Measurements from ENCODE around the gene DDAH1. TPM values are rescaled to one million over a fixed set of nuclear protein-coding genes. Genes with fewer than 3 reads are reported as not detected.

Gene DDAH1
- polyA plus RNA-seq, 1 donor from 2014 or later, result 42.7 TPM

DNA sequence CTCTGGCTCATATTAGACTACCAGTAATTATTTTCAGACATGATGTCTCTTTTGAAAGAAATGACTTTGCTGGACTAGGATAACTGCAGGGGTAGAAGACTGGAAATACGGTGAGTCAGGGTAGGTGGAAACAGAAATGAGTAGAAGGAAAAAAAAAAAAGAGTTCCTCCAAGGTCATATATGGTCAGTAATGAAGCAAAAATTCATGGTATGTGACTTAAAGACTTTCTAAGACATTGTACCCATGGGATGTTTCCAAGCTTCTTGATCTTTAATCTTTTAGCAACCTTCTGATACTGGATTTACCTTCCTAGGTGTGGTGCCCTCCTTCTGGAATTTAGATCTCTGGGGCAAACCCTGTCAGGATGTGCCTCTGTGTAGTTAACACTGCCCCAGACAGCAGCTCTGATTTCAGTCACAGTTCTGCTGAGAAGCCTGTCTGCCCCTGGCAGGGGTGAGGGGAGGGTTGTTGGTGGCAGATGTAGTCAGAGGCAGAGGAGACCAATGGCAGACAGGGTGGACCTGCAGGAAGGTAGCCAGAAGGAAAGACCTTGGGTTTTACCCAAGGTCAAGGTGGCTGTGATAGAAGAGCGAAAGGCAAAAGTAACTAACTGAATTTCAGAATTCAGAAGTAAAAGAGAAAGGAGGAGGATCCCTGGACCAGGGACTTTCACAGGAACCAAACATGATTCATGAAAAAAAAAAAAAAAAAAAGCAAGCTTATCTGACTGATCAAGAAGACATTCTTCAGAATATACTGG lies 144.4 kb downstream of the DDAH1 start:
- Histone ChIP-seq H3K9me2 (ENCODE audit: insufficient read depth, low read length) (no peaks in the 10 kb centered on the region), H2AFZ (ENCODE audit: low read depth, low read length) (no peak overlapping the region), H3K9ac (ENCODE audit: low read length) (no peak overlapping the region), H3K9me3 (ENCODE audit: low read length) (no peaks in the 10 kb centered on the region), H3K4me3 (ENCODE audit: low read length) (no peak overlapping the region), H3K79me2 (replicated peaks; ENCODE audit: insufficient read depth, low read length) (no peaks in the 10 kb centered on the region), H3K36me3 (ENCODE audit: insufficient read depth, low read length) (peaks cover 3% of the 10 kb centered on the region), H3K4me2 (ENCODE audit: low read length) (no peak overlapping the region), H4K20me1 (ENCODE audit: insufficient read depth) (no peaks in the 10 kb centered on the region), H3F3A (ENCODE audit: insufficient read depth, low read length, poor library complexity, severe bottlenecking) (no peaks in the 10 kb centered on the region), H3K27ac (ENCODE audit: low read length) (no peak overlapping the region), H3K27me3 (ENCODE audit: insufficient read depth, low read depth, low read length) (no peaks in the 10 kb centered on the region)
- TF ChIP-seq, protein P1, sequence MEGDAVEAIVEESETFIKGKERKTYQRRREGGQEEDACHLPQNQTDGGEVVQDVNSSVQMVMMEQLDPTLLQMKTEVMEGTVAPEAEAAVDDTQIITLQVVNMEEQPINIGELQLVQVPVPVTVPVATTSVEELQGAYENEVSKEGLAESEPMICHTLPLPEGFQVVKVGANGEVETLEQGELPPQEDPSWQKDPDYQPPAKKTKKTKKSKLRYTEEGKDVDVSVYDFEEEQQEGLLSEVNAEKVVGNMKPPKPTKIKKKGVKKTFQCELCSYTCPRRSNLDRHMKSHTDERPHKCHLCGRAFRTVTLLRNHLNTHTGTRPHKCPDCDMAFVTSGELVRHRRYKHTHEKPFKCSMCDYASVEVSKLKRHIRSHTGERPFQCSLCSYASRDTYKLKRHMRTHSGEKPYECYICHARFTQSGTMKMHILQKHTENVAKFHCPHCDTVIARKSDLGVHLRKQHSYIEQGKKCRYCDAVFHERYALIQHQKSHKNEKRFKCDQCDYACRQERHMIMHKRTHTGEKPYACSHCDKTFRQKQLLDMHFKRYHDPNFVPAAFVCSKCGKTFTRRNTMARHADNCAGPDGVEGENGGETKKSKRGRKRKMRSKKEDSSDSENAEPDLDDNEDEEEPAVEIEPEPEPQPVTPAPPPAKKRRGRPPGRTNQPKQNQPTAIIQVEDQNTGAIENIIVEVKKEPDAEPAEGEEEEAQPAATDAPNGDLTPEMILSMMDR (IDR thresholded peaks at IDR 0.05; ENCODE audit: poor library complexity, severe bottlenecking), result no peak
- TF ChIP-seq EZH2 (IDR thresholded peaks at IDR 0.05; ENCODE audit: borderline replicate concordance, insufficient read depth, low read length, poor library complexity, severe bottlenecking) (no peak), EP300 (conservative IDR thresholded peaks at IDR 0.05; ENCODE audit: poor library complexity, severe bottlenecking) (no peak), MXI1 (conservative IDR thresholded peaks at IDR 0.05; ENCODE audit: poor library complexity, severe bottlenecking) (no peak), RAD21 (conservative IDR thresholded peaks at IDR 0.05) (no peak), POLR2AphosphoS5 (IDR thresholded peaks at IDR 0.05) (no peak), SMC3 (conservative IDR thresholded peaks at IDR 0.05; ENCODE audit: poor library complexity) (no peak), TAF1 (IDR thresholded peaks at IDR 0.05; ENCODE audit: low read depth) (no peak)
- TF ChIP-seq, protein P2, sequence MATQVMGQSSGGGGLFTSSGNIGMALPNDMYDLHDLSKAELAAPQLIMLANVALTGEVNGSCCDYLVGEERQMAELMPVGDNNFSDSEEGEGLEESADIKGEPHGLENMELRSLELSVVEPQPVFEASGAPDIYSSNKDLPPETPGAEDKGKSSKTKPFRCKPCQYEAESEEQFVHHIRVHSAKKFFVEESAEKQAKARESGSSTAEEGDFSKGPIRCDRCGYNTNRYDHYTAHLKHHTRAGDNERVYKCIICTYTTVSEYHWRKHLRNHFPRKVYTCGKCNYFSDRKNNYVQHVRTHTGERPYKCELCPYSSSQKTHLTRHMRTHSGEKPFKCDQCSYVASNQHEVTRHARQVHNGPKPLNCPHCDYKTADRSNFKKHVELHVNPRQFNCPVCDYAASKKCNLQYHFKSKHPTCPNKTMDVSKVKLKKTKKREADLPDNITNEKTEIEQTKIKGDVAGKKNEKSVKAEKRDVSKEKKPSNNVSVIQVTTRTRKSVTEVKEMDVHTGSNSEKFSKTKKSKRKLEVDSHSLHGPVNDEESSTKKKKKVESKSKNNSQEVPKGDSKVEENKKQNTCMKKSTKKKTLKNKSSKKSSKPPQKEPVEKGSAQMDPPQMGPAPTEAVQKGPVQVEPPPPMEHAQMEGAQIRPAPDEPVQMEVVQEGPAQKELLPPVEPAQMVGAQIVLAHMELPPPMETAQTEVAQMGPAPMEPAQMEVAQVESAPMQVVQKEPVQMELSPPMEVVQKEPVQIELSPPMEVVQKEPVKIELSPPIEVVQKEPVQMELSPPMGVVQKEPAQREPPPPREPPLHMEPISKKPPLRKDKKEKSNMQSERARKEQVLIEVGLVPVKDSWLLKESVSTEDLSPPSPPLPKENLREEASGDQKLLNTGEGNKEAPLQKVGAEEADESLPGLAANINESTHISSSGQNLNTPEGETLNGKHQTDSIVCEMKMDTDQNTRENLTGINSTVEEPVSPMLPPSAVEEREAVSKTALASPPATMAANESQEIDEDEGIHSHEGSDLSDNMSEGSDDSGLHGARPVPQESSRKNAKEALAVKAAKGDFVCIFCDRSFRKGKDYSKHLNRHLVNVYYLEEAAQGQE (IDR thresholded peaks at IDR 0.05; ENCODE audit: borderline replicate concordance), result no peak

DNA sequence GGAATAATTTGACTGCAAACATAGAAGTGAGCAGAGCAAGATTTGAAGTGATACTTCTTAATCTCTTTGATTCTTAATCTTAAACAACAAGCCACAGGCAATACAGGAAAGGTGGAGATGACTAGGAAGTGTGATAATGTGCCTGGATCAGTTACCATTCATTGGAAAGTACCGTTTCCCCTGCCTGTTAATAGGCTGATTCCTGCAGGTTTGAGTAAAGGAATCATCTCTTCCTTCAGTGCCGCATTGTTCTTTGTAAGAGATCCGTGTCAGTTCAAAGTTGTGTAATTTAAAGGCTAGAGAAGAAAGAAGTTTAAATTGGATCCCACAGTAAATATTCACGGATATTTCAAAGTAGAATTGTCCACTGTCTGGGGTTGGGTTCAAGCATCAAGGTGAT lies 145.0 kb downstream of the DDAH1 start:
- no peak overlapping the region for H3K4me2 ChIP-seq (ENCODE audit: low read length)
- H3K9me2 ChIP-seq (ENCODE audit: insufficient read depth, low read length), result no peaks in the 10 kb centered on the region
- H3F3A ChIP-seq (ENCODE audit: insufficient read depth, low read length, poor library complexity, severe bottlenecking), result no peaks in the 10 kb centered on the region
- no peak overlapping the region for H3K9ac ChIP-seq (ENCODE audit: low read length)
- H3K4me3 ChIP-seq (ENCODE audit: low read length), result no peak overlapping the region
- H4K20me1 ChIP-seq (ENCODE audit: insufficient read depth), result no peaks in the 10 kb centered on the region
- no peaks in the 10 kb centered on the region for H3K27me3 ChIP-seq (ENCODE audit: insufficient read depth, low read depth, low read length)
- no peak overlapping the region for H3K27ac ChIP-seq (ENCODE audit: low read length)
- no peaks in the 10 kb centered on the region for H3K79me2 ChIP-seq (replicated peaks; ENCODE audit: insufficient read depth, low read length)
- H3K36me3 ChIP-seq (ENCODE audit: insufficient read depth, low read length), result peaks cover 3% of the 10 kb centered on the region
- no peaks in the 10 kb centered on the region for H3K9me3 ChIP-seq (ENCODE audit: low read length)
- no peak overlapping the region for H2AFZ ChIP-seq (ENCODE audit: low read depth, low read length)
- no peak for TF ChIP-seq EP300 (conservative IDR thresholded peaks at IDR 0.05; ENCODE audit: poor library complexity, severe bottlenecking)
- no peak for TF ChIP-seq EZH2 (IDR thresholded peaks at IDR 0.05; ENCODE audit: borderline replicate concordance, insufficient read depth, low read length, poor library complexity, severe bottlenecking)
- TF ChIP-seq MXI1 (conservative IDR thresholded peaks at IDR 0.05; ENCODE audit: poor library complexity, severe bottlenecking), result no peak
- TF ChIP-seq, protein P2 (IDR thresholded peaks at IDR 0.05; ENCODE audit: borderline replicate concordance), result no peak
- no peak for TF ChIP-seq SMC3 (conservative IDR thresholded peaks at IDR 0.05; ENCODE audit: poor library complexity)
- no peak for TF ChIP-seq TAF1 (IDR thresholded peaks at IDR 0.05; ENCODE audit: low read depth)
- TF ChIP-seq, protein P1 (IDR thresholded peaks at IDR 0.05; ENCODE audit: poor library complexity, severe bottlenecking), result no peak

Measured in neural cell (in vitro differentiated cells).